Fibroblast of mammary gland (primary cell): ENCODE results near the gene CTNNA3.

Source experiments
- DNase-seq: peaks from one replicate; pipeline ENCODE4 v3.0.0-alpha.2; 2010; ENCODE audit warnings: low read depth
- H3K4me3 ChIP-seq: 2 replicates; pipeline ENCODE4 v1.5.1; 2011; ENCODE audit warnings: low read depth, mild to moderate bottlenecking, low read length, moderate library complexity; ENCODE audit not compliant: control insufficient read depth
- CTCF ChIP-seq: conservative IDR thresholded peaks from 2 replicates; pipeline ENCODE4 v1.5.1; 2011; ENCODE audit warnings: low read depth, low read length, inconsistent platforms; ENCODE audit not compliant: control insufficient read depth, insufficient read depth

Gene CTNNA3

GRCh38 chr10:66204838-66205237 is 1491.2 kb downstream of the CTNNA3 start:
- no peak overlapping the region for H3K4me3 ChIP-seq
- TF ChIP-seq CTCF, result no peak
- DNase-seq, result no peak

GRCh38 chr10:66202101-66202500 is 1493.9 kb downstream of the CTNNA3 start:
- TF ChIP-seq CTCF, result no peak
- no peak for DNase-seq
- no peak overlapping the region for H3K4me3 ChIP-seq

- no peak overlapping the region for H3K4me3 ChIP-seq
- no peak for TF ChIP-seq CTCF
- DNase-seq, result no peak
Observed at GRCh38 chr10:66192162-66192831, 1503.7 kb downstream of the CTNNA3 start.

- no peak for DNase-seq
- H3K4me3 ChIP-seq, result no peak overlapping the region
- TF ChIP-seq CTCF, result no peak
Observed at GRCh38 chr10:66190413-66190812, 1505.6 kb downstream of the CTNNA3 start.

- no peak overlapping the region for H3K4me3 ChIP-seq
- DNase-seq, result no peak
- no peak for TF ChIP-seq CTCF
Observed at GRCh38 chr10:66189271-66189670, 1506.7 kb downstream of the CTNNA3 start.

GRCh38 chr10:66187053-66187733 is 1508.8 kb downstream of the CTNNA3 start:
- DNase-seq, result no peak
- TF ChIP-seq CTCF, result no peak
- no peak overlapping the region for H3K4me3 ChIP-seq
